PC-9 (cell line): ENCODE measurements around the gene NXNL2. TPM values are rescaled to one million over a fixed set of nuclear protein-coding genes. Genes with fewer than 3 reads are reported as not detected.

Experiments used
- BruUV-seq: library from RNA; stranded (reverse); fragments of 400-500 nt; replicated peaks from 2 replicates; lab custom pipeline; 2021; lab: Mats Ljungman, UMichigan
- CTCF ChIA-PET: fragments of 300-600 bp; sonication (Branson Sonifier 250); formaldehyde crosslinking; loops from one replicate; lab custom pipeline; 2022; ENCODE audit warnings: antibody characterized with exemption; lab: Charles Lee
- POLR2A ChIA-PET: fragments of 300-600 bp; sonication (Branson Sonifier 250); formaldehyde crosslinking; loops from one replicate; lab custom pipeline; 2022; ENCODE audit warnings: antibody characterized with exemption; ENCODE audit not compliant: unreplicated experiment; lab: Charles Lee
- DNase-seq, 2 experiments: peaks; one replicate each; pipeline versions ENCODE4 v3.0.0 to v3.0.0-alpha.2; 2015 to 2022; ENCODE audit warnings: mixed read lengths in 1 of 2
- H2AFZ ChIP-seq: fragments of 200-600 bp; sonication (generic); 2 replicates; pipeline ENCODE4 v1.8.1; 2017; ENCODE audit warnings: antibody characterized with exemption
- H3F3A ChIP-seq: fragments of 200-600 bp; sonication (generic); 2 replicates; pipeline ENCODE4 v1.8.1; 2017; ENCODE audit warnings: antibody characterized with exemption, mild to moderate bottlenecking, low read depth; ENCODE audit not compliant: insufficient read depth
- H3K27ac ChIP-seq: fragments of 200-600 bp; sonication (generic); 2 replicates; pipeline ENCODE4 v1.6.1; 2016; ENCODE audit warnings: mixed run types
- H3K27me3 ChIP-seq: fragments of 200-600 bp; sonication (generic); 2 replicates; pipeline ENCODE4 v1.6.1; 2016; ENCODE audit warnings: low read depth, mixed run types; ENCODE audit not compliant: insufficient read depth
- H3K36me3 ChIP-seq: fragments of 200-600 bp; sonication (generic); 2 replicates; pipeline ENCODE4 v1.6.1; 2016; ENCODE audit warnings: low read depth, mixed run types
- H3K4me1 ChIP-seq: fragments of 200-600 bp; sonication (generic); replicated peaks from 2 replicates; pipeline ENCODE4 v1.6.1; 2016; ENCODE audit warnings: mixed run types; ENCODE audit not compliant: insufficient read depth
- H3K4me2 ChIP-seq: fragments of 200-600 bp; sonication (generic); 2 replicates; pipeline ENCODE4 v1.6.1; 2017; ENCODE audit warnings: mixed run types
- H3K4me3 ChIP-seq: fragments of 200-600 bp; sonication (generic); 2 replicates; pipeline ENCODE4 v1.6.1; 2016; ENCODE audit warnings: mixed run types
- H3K79me2 ChIP-seq: fragments of 200-600 bp; sonication (generic); 2 replicates; pipeline ENCODE4 v1.6.1; 2017; ENCODE audit warnings: low read depth, mixed run types
- H3K9me2 ChIP-seq: fragments of 200-600 bp; sonication (generic); 2 replicates; pipeline ENCODE4 v1.8.1; 2017; ENCODE audit warnings: mild to moderate bottlenecking; ENCODE audit not compliant: insufficient read depth
- H3K9me3 ChIP-seq: fragments of 200-600 bp; sonication (generic); 2 replicates; pipeline ENCODE4 v1.8.1; 2016; ENCODE audit warnings: low read depth; ENCODE audit not compliant: insufficient read depth
- H4K20me1 ChIP-seq: fragments of 200-600 bp; sonication (generic); 2 replicates; pipeline ENCODE4 v1.8.1; 2017; ENCODE audit not compliant: insufficient read depth
- EZH2 ChIP-seq: fragments of 200-600 bp; sonication (generic); IDR thresholded peaks from 2 replicates; pipeline ENCODE4 v1.8.0; 2017; ENCODE audit warnings: antibody characterized with exemption, low read depth
- intact Hi-C: fragments of 100-400 bp; cut with micrococcal nuclease; formaldehyde crosslinking; loops from one replicate; pipeline ENCODE4 v1.10.0; 2022; ENCODE audit not compliant: unreplicated experiment
- total RNA-seq: library from RNA; stranded (reverse); gene quantifications from 2 replicates; pipeline ENCODE4 v1.2.3, GENCODE V29; 2021
- TF ChIP-seq, protein P1 (sequence below): fragments of 200-600 bp; sonication (generic); conservative IDR thresholded peaks from 2 replicates; pipeline ENCODE4 v1.6.1; 2017; ENCODE audit warnings: mixed run types, antibody characterized with exemption, mild to moderate bottlenecking, moderate library complexity

The NXNL2 gene
- total RNA-seq, 1 experiment from 2014 or later = 5.5 TPM

DNA sequence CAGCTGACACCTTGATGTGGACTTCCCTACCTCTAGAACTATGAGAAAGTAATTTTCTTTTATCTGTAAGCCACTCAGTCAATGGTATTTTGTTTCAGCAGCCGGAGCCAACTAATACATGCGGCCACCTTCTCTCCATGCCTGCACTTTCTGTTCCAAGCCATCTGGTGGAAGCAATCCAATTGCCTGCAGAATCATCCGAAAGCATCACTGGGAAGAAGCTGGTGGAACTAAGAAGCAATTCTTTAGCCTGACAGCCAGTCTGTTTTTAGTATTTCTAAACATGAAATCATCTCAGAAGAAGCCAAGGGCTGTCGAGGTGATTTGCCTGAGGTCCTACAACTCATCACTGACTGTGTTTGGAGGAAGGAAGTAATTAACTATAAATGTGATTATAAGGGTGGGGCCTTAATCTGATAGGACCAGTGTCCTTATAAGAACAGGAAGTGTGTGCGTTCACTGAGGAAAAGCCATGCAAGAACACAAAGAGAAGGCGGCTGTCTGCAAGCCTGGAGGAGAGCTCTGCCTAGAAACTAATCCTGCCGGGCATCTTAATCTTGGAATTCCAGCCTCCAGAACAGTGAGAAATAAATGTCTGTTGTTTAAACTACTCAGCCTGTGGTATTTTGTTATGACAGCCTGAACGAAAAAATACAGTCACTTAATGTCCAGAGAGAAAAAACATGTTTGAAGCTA lies 49.1 kb downstream of the NXNL2 start:
- Histone ChIP-seq H3K9me3 (no peaks in the 10 kb centered on the region), H3K27ac (no peak overlapping the region), H3F3A (no peaks in the 10 kb centered on the region), H4K20me1 (no peaks in the 10 kb centered on the region), H3K4me3 (no peak overlapping the region), H3K4me2 (no peak overlapping the region; the same call in 1 of the 2 replicates), H3K36me3 (no peaks in the 10 kb centered on the region), H3K4me1 (peaks cover 8% of the 10 kb centered on the region; the same call in 1 of the 2 replicates), H3K79me2 (no peaks in the 10 kb centered on the region), H2AFZ (no peak overlapping the region), H3K9me2 (no peaks in the 10 kb centered on the region), H3K27me3 (no peaks in the 10 kb centered on the region)
- no peak for DNase-seq
- POLR2A ChIA-PET = no interaction called here
- CTCF ChIA-PET = no interaction called here
- intact Hi-C loops = no loop called here
- TF ChIP-seq, protein P1, sequence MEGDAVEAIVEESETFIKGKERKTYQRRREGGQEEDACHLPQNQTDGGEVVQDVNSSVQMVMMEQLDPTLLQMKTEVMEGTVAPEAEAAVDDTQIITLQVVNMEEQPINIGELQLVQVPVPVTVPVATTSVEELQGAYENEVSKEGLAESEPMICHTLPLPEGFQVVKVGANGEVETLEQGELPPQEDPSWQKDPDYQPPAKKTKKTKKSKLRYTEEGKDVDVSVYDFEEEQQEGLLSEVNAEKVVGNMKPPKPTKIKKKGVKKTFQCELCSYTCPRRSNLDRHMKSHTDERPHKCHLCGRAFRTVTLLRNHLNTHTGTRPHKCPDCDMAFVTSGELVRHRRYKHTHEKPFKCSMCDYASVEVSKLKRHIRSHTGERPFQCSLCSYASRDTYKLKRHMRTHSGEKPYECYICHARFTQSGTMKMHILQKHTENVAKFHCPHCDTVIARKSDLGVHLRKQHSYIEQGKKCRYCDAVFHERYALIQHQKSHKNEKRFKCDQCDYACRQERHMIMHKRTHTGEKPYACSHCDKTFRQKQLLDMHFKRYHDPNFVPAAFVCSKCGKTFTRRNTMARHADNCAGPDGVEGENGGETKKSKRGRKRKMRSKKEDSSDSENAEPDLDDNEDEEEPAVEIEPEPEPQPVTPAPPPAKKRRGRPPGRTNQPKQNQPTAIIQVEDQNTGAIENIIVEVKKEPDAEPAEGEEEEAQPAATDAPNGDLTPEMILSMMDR = no peak
- TF ChIP-seq EZH2 = no peak
- no TSS peak for BruUV-seq

DNA sequence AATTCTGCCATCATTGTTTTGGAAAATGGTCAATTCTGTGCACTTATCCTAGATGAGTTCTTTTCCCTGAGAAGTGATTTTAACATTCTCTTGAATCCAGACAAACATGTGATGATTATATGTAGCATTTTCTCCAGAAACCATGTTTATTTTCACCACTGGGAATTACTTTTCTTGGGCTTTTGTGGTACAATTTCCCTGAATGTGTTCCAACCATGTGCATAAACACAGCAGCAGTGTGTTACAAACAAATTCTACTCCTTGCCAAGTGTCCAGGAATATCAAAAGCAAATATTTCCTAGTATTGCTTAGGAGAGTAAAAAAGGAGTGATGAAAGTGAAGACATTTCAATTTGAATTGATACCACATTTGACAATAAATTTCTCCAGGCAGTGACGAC lies 50.4 kb downstream of the NXNL2 start:
- ChIA-PET CTCF (no interaction called here), POLR2A (no interaction called here)
- H2AFZ ChIP-seq = no peak overlapping the region
- no TSS peak for BruUV-seq
- H3K9me2 ChIP-seq = no peaks in the 10 kb centered on the region
- H3K4me1 ChIP-seq = peaks cover 8% of the 10 kb centered on the region; the same call in 1 of the 2 replicates
- no peak overlapping the region for H3K27ac ChIP-seq
- H4K20me1 ChIP-seq = no peaks in the 10 kb centered on the region
- intact Hi-C loops = no loop called here
- no peaks in the 10 kb centered on the region for H3K9me3 ChIP-seq
- no peak overlapping the region for H3K4me3 ChIP-seq
- no peaks in the 10 kb centered on the region for H3K79me2 ChIP-seq
- no peaks in the 10 kb centered on the region for H3K36me3 ChIP-seq
- TF ChIP-seq EZH2 = no peak
- TF ChIP-seq, protein P1 = no peak
- H3F3A ChIP-seq = no peaks in the 10 kb centered on the region
- no peak overlapping the region for H3K4me2 ChIP-seq
- H3K27me3 ChIP-seq = no peaks in the 10 kb centered on the region
- no peak for DNase-seq

DNA sequence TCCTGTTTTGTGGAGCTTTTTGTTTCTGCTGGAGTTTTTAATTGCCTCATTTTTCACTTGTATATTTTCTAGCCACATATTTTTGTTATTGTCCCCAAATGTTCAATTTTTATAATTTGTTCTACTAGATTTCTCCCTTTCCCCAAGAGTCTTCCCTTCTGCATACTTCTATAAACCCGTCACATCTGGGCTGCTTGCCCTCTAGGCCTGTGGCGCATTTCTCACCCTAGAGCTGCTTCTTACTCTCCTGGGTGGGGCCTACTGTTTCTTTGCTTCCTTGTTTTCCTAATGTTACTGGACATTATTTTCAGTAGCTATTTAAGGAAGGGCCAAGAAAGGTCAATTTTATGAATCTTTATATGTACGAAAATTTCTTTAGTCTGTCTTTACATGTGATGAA lies 51.5 kb downstream of the NXNL2 start:
- BruUV-seq = no TSS peak
- Histone ChIP-seq H3K4me2 (no peak overlapping the region), H3K27me3 (no peaks in the 10 kb centered on the region), H3K4me1 (peaks cover 8% of the 10 kb centered on the region; the same call in 1 of the 2 replicates), H3K9me3 (no peaks in the 10 kb centered on the region), H3K27ac (no peak overlapping the region), H3F3A (no peaks in the 10 kb centered on the region), H4K20me1 (no peaks in the 10 kb centered on the region), H3K9me2 (no peaks in the 10 kb centered on the region), H3K4me3 (no peak overlapping the region), H3K36me3 (no peaks in the 10 kb centered on the region), H3K79me2 (no peaks in the 10 kb centered on the region), H2AFZ (no peak overlapping the region)
- no peak for DNase-seq
- CTCF ChIA-PET = no interaction called here
- intact Hi-C loops = no loop called here
- POLR2A ChIA-PET = no interaction called here
- no peak for TF ChIP-seq EZH2
- TF ChIP-seq, protein P1 = no peak
